ENCODE results near the gene CAST. TPM values are rescaled to one million over a fixed set of nuclear protein-coding genes. Genes with fewer than 3 reads are reported as not detected.

Gene CAST
- total and polyA plus RNA-seq, 2 donors (not counting 3 experiments of a cell fraction or from before 2014, with no cell fraction given), result 33.7 to 194 TPM

DNA sequence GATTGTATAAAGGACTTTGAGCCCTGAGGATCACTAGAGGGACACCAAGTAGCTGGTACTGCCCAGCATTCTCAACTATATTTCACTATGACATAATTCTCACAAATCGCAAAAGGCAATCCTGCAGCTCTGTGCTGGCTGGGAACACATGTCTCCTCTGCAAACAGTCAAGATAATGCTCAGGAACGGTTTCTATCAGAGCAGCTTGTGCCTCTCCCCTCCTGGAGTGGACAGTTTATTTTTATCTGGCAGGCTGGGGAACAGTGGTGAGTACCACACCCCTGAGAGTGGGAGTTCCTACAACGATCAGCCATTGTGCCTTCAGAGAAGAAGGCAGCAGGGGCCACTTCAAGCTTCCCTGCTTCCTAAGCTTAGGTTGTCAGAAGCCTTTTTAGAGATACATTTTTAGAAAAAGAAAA lies 79.7 kb downstream of the CAST start:
- H3K4me2 ChIP-seq (ENCODE audit: insufficient read depth, low read length), result no peak overlapping the region

More for the DNA sequence above, 79.7 kb downstream of the CAST start:
- H4K20me1 ChIP-seq (replicated peaks; ENCODE audit: control insufficient read depth, extremely low read depth, insufficient read depth, low read length), result no peaks in the 10 kb centered on the region
- no peaks in the 10 kb centered on the region for H3K79me2 ChIP-seq (ENCODE audit: control insufficient read depth, insufficient read depth, low read length)
- peaks cover 25% of the 10 kb centered on the region for H3K4me1 ChIP-seq (ENCODE audit: control insufficient read depth, extremely low read depth, insufficient read depth, low read length)
- TF ChIP-seq POLR2A (IDR thresholded peaks at IDR 0.05; ENCODE audit: low read depth, low read length) (no peak), GATA2 (IDR thresholded peaks at IDR 0.05; ENCODE audit: insufficient read depth, insufficient read length, low read depth, low read length) (no peak), EZH2 (IDR thresholded peaks at IDR 0.05; ENCODE audit: borderline replicate concordance, low read depth, low read length, severe bottlenecking) (no peak), FOS (IDR thresholded peaks at IDR 0.05; ENCODE audit: borderline replicate concordance, insufficient read depth, low read length) (no peak), MYC (IDR thresholded peaks at IDR 0.05; ENCODE audit: low read depth, low read length) (no peak), JUN (IDR thresholded peaks at IDR 0.05; ENCODE audit: borderline replicate concordance, insufficient read depth, insufficient read length, low read depth) (no peak), POLR2AphosphoS5 (IDR thresholded peaks at IDR 0.05; ENCODE audit: insufficient read depth, low read depth, low read length) (no peak)
- TF ChIP-seq, protein P1, sequence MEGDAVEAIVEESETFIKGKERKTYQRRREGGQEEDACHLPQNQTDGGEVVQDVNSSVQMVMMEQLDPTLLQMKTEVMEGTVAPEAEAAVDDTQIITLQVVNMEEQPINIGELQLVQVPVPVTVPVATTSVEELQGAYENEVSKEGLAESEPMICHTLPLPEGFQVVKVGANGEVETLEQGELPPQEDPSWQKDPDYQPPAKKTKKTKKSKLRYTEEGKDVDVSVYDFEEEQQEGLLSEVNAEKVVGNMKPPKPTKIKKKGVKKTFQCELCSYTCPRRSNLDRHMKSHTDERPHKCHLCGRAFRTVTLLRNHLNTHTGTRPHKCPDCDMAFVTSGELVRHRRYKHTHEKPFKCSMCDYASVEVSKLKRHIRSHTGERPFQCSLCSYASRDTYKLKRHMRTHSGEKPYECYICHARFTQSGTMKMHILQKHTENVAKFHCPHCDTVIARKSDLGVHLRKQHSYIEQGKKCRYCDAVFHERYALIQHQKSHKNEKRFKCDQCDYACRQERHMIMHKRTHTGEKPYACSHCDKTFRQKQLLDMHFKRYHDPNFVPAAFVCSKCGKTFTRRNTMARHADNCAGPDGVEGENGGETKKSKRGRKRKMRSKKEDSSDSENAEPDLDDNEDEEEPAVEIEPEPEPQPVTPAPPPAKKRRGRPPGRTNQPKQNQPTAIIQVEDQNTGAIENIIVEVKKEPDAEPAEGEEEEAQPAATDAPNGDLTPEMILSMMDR (IDR thresholded peaks at IDR 0.05; ENCODE audit: extremely low read depth in 1 of 2, insufficient read depth in 1 of 2, low read depth in 1 of 2, low read length in 2 of 2), result no peak
- TF ChIP-seq, protein P2, sequence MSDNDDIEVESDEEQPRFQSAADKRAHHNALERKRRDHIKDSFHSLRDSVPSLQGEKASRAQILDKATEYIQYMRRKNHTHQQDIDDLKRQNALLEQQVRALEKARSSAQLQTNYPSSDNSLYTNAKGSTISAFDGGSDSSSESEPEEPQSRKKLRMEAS (IDR thresholded peaks at IDR 0.05; ENCODE audit: insufficient read depth, insufficient read length), result no peak
- H3K27me3 ChIP-seq (ENCODE audit: control insufficient read depth in 2 of 2, insufficient read depth in 2 of 2, low read length in 2 of 2), result no peaks in the 10 kb centered on the region
- intact Hi-C loops (cut with micrococcal nuclease) (no loop called here), dilution Hi-C loops (cut with MboI; ENCODE audit: extremely low pct_ligation_motif_present, low sequenced_read_pairs) (no loop called here)
- no peaks in the 10 kb centered on the region for H3K9me1 ChIP-seq (replicated peaks; ENCODE audit: control insufficient read depth, extremely low read depth, insufficient read depth, low read length)
- DNase-seq (ENCODE audit: low read depth, low spot score) (no peak), FAIRE-seq (no peak)
- no peak overlapping the region for H3K9ac ChIP-seq (replicated peaks; ENCODE audit: extremely low read depth, insufficient read depth, low read length)
- CTCF ChIA-PET, result interaction anchor here (1.1 to 2.8 kb wide), 6 partner anchors 8 to 397 kb away, joined by 4 to 26 read pairs (median 5); no protein-coding TSS in a partner anchor
- H3K9me3 ChIP-seq (replicated peaks; ENCODE audit: control insufficient read depth, insufficient read depth, low read length), result no peaks in the 10 kb centered on the region
- H3K36me3 ChIP-seq (ENCODE audit: control insufficient read depth in 2 of 2, extremely low read depth in 1 of 2, insufficient read depth in 2 of 2, low read length in 2 of 2), result peaks cover 8 to 20% of the 10 kb centered on the region in 2 experiments
- no peak overlapping the region for H3K4me3 ChIP-seq (replicated peaks in 1 of 3; ENCODE audit: insufficient read depth in 1 of 3, low read depth in 1 of 3, low read length in 3 of 3)
- no TSS peak for BruUV-seq (replicated peaks)
- no peak overlapping the region for H2AFZ ChIP-seq (ENCODE audit: low read depth, low read length)
- no peak overlapping the region for H3K27ac ChIP-seq (ENCODE audit: insufficient read depth, low read depth, low read length)
- POLR2A ChIA-PET, result no interaction called here

Data from endothelial cell of umbilical vein (primary cell).